OCI-LY3 (cell line): ENCODE data around the gene PTPN13.

Experiments
- H2AFZ ChIP-seq: fragments of 200-600, 300-600 bp; shearing (Covaris generic); 2 replicates; pipeline ENCODE4 v1.6.0; 2014; ENCODE audit warnings: antibody characterized with exemption, low read depth, low read length
- H3K27ac ChIP-seq: fragments of 200-600, 300-600 bp; sonication (generic); 2 replicates; pipeline ENCODE4 v1.5.1; 2014; ENCODE audit warnings: mild to moderate bottlenecking, low read length, moderate library complexity, mixed read lengths
- H3K27me3 ChIP-seq: fragments of 200-600, 300-600 bp; sonication (generic); 2 replicates; pipeline ENCODE4 v1.6.1; 2014; ENCODE audit warnings: low read depth, low read length, mixed read lengths
- H3K36me3 ChIP-seq: fragments of 200-600, 300-600 bp; sonication (generic); replicated peaks from 2 replicates; pipeline ENCODE3; 2014; ENCODE audit warnings: low read depth, low read length, mixed read lengths
- H3K4me1 ChIP-seq: fragments of 300-600, 200-600 bp; sonication (generic); 2 replicates; pipeline ENCODE4 v1.6.1; 2014; ENCODE audit warnings: low read length, mixed read lengths
- H3K4me2 ChIP-seq: fragments of 200-600, 300-600 bp; sonication (generic); 2 replicates; pipeline ENCODE4 v1.6.1; 2014; ENCODE audit warnings: low read length, mixed read lengths
- H3K4me3 ChIP-seq: fragments of 300-600, 200-600 bp; sonication (generic); 2 replicates; pipeline ENCODE4 v1.5.1; 2014; ENCODE audit warnings: antibody characterized with exemption, mild to moderate bottlenecking, low read length, moderate library complexity
- H3K79me2 ChIP-seq: fragments of 300-600, 200-600 bp; shearing (Covaris generic); 2 replicates; pipeline ENCODE4 v1.6.1; 2014; ENCODE audit warnings: mild to moderate bottlenecking, low read length, mixed read lengths
- H3K9ac ChIP-seq: fragments of 300-600, 200-600 bp; shearing (Covaris generic); 2 replicates; pipeline ENCODE4 v1.6.0; 2014; ENCODE audit warnings: mild to moderate bottlenecking, low read length, moderate library complexity
- H3K9me3 ChIP-seq: fragments of 200-600, 300-600 bp; shearing (Covaris generic); 2 replicates; pipeline ENCODE4 v1.6.1; 2014; ENCODE audit warnings: low read length, mixed read lengths; ENCODE audit not compliant: insufficient read depth
- H4K20me1 ChIP-seq: fragments of 200-600, 300-600 bp; sonication (generic); 2 replicates; pipeline ENCODE4 v1.6.1; 2016; ENCODE audit warnings: low read length, mixed read lengths; ENCODE audit not compliant: insufficient read depth
- EZH2phosphoT487 ChIP-seq: fragments of 200-600 bp; shearing (Covaris generic); IDR thresholded peaks from 2 replicates; pipeline ENCODE4 v1.6.1; 2018; ENCODE audit warnings: antibody characterized with exemption, mixed run types, low read depth
- TF ChIP-seq, protein P1 (sequence below): fragments of 200-600, 300-600 bp; sonication (generic); IDR thresholded peaks from 2 replicates; pipeline ENCODE4 v1.5.1; 2014; ENCODE audit warnings: antibody characterized with exemption, low read length, low read depth

PTPN13 gene

DNA sequence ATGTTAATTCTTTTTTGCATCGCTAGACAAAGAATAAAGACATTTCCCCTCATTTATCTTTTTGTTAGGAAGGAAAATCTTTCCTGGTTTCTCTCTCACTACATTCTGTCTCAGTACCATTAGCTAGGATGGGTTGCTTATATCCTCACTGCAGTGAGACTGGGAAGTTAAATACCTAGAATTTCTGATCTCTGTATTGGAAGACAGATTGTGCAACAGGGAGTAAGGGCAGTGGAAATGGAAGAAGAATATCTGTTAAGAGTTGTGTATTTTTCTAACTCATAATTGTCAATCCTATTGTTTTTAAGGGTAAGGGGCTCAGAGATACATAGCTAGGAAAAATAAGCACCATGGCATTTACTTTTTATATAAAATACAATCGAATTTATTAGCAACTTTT, 19.6 kb downstream of the PTPN13 start:
- no peak overlapping the region for H3K4me2 ChIP-seq
- no peaks in the 10 kb centered on the region; the same call in 1 of the 2 replicates for H3K9me3 ChIP-seq
- H4K20me1 ChIP-seq: no peaks in the 10 kb centered on the region
- no peak overlapping the region for H3K27ac ChIP-seq
- no peaks in the 10 kb centered on the region for H3K79me2 ChIP-seq
- H3K27me3 ChIP-seq: no peaks in the 10 kb centered on the region
- no peak for TF ChIP-seq EZH2phosphoT487
- TF ChIP-seq, protein P1, sequence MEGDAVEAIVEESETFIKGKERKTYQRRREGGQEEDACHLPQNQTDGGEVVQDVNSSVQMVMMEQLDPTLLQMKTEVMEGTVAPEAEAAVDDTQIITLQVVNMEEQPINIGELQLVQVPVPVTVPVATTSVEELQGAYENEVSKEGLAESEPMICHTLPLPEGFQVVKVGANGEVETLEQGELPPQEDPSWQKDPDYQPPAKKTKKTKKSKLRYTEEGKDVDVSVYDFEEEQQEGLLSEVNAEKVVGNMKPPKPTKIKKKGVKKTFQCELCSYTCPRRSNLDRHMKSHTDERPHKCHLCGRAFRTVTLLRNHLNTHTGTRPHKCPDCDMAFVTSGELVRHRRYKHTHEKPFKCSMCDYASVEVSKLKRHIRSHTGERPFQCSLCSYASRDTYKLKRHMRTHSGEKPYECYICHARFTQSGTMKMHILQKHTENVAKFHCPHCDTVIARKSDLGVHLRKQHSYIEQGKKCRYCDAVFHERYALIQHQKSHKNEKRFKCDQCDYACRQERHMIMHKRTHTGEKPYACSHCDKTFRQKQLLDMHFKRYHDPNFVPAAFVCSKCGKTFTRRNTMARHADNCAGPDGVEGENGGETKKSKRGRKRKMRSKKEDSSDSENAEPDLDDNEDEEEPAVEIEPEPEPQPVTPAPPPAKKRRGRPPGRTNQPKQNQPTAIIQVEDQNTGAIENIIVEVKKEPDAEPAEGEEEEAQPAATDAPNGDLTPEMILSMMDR: no peak
- H3K4me3 ChIP-seq: no peak overlapping the region
- H3K36me3 ChIP-seq: no peaks in the 10 kb centered on the region
- H2AFZ ChIP-seq: no peak overlapping the region
- peaks cover 18% of the 10 kb centered on the region for H3K4me1 ChIP-seq
- no peak overlapping the region for H3K9ac ChIP-seq

DNA sequence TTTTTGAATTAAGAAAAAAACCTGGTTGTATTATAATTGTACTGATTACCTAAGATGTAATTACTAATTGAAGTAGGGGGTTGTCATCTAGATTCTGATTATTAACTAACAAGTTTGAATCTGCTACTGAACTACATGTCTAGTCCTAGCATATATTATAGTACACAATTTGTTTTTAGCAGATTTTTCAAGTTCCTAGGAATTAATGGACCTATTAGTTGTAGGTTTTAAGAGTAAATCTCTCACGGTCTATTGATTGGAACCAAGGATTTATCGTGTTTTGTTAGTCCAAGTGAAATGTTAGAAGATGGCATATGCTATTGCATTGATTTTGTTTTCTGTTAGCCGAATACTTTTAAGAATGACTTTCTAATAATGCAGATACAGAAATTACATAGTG, 20.8 kb downstream of the PTPN13 start:
- H3K9ac ChIP-seq: no peak overlapping the region
- H2AFZ ChIP-seq: no peak overlapping the region
- H4K20me1 ChIP-seq: no peaks in the 10 kb centered on the region
- TF ChIP-seq, protein P1: no peak
- TF ChIP-seq EZH2phosphoT487: no peak
- no peak overlapping the region for H3K27ac ChIP-seq
- H3K4me2 ChIP-seq: peak overlapping the region; percentile 48
- no peaks in the 10 kb centered on the region for H3K79me2 ChIP-seq
- no peaks in the 10 kb centered on the region for H3K36me3 ChIP-seq
- no peaks in the 10 kb centered on the region; the same call in 1 of the 2 replicates for H3K9me3 ChIP-seq
- H3K4me3 ChIP-seq: no peak overlapping the region
- H3K27me3 ChIP-seq: no peaks in the 10 kb centered on the region
- H3K4me1 ChIP-seq: peaks cover 18% of the 10 kb centered on the region

DNA sequence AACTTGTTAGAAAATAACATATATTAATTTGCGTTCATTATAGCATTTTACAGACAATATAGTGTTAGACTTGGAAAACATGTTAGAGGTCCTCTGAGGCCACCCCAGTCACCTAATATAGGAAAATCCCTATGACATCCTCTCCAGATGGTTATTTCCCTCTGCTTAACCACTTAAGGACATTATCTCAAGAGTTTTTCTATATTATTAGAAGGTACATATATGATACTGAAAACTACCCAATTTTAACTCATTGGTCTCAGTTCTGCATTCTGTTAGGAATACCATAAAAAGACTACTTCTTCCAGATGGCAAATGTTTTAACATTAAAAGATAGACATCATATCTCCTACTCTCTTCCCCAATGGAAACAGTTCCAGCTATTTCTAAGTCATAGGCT, 21.4 kb downstream of the PTPN13 start:
- H3K36me3 ChIP-seq: no peaks in the 10 kb centered on the region
- H2AFZ ChIP-seq: no peak overlapping the region
- peak overlapping the region; percentile 48 for H3K4me2 ChIP-seq
- peak overlapping the region; percentile 14; the same call in 1 of the 2 replicates for H3K27ac ChIP-seq
- H3K79me2 ChIP-seq: no peaks in the 10 kb centered on the region
- 0 out of 2 replicates have a peak overlapping the region, but pooled peaks have one; percentile 10 for H3K4me3 ChIP-seq
- no peaks in the 10 kb centered on the region; the same call in 1 of the 2 replicates for H3K9me3 ChIP-seq
- no peak overlapping the region for H3K9ac ChIP-seq
- H4K20me1 ChIP-seq: no peaks in the 10 kb centered on the region
- H3K27me3 ChIP-seq: no peaks in the 10 kb centered on the region
- H3K4me1 ChIP-seq: peaks cover 18% of the 10 kb centered on the region
- TF ChIP-seq, protein P1: no peak
- no peak for TF ChIP-seq EZH2phosphoT487

DNA sequence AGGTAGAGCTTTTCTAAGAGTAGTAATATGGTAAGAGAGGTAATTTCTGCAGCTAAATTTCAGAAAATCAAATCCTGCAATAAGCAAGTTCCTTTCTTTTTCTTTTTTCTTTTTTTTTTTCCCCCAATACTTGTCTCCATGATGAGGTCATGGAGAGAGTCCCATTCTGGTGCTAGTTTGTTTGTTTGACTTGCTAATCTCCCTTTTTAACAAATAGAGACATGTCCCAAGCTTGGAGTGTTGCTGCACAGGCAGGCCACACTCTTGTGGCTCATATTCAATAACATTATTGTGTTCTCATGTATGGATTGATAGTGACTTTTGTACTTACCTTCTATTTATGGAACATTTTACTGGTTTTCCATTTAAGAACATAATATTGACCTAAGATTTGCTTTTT, 25.5 kb downstream of the PTPN13 start:
- no peak overlapping the region for H3K27ac ChIP-seq
- H4K20me1 ChIP-seq: no peaks in the 10 kb centered on the region
- no peak overlapping the region for H3K9ac ChIP-seq
- H3K36me3 ChIP-seq: no peaks in the 10 kb centered on the region
- H3K27me3 ChIP-seq: no peaks in the 10 kb centered on the region
- H2AFZ ChIP-seq: no peak overlapping the region
- H3K4me1 ChIP-seq: peaks cover 16% of the 10 kb centered on the region
- no peak for TF ChIP-seq EZH2phosphoT487
- TF ChIP-seq, protein P1: no peak
- no peak overlapping the region for H3K4me3 ChIP-seq
- no peaks in the 10 kb centered on the region for H3K79me2 ChIP-seq
- H3K9me3 ChIP-seq: no peaks in the 10 kb centered on the region; the same call in 1 of the 2 replicates
- H3K4me2 ChIP-seq: no peak overlapping the region
